GM12865 (cell line): ENCODE data around the gene FAT2.

Source experiments
- DNase-seq: peaks from one replicate; pipeline ENCODE4 v3.0.0; 2010; ENCODE audit warnings: low read depth
- H3K4me3 ChIP-seq: 2 replicates; pipeline ENCODE4 v1.5.1; 2011; ENCODE audit warnings: mild to moderate bottlenecking, low read depth, low read length, control low read depth
- CTCF ChIP-seq: IDR thresholded peaks from 2 replicates; pipeline ENCODE4 v1.5.1; 2011; ENCODE audit warnings: low read length, control low read depth, low read depth, inconsistent platforms; ENCODE audit not compliant: insufficient read depth; ENCODE audit errors: missing control alignments

FAT2 gene

GRCh38 chr5:151615431-151615830 is 24.3 kb upstream of the FAT2 start:
- no peak for TF ChIP-seq CTCF
- H3K4me3 ChIP-seq: no peak overlapping the region
- DNase-seq: peak; percentile 49

- DNase-seq: no peak
- no peak overlapping the region for H3K4me3 ChIP-seq
- no peak for TF ChIP-seq CTCF
These were observed 23.4 kb upstream of the FAT2 start for GRCh38 chr5:151614565-151614964.

GRCh38 chr5:151612689-151613427 is 21.7 kb upstream of the FAT2 start:
- peak; percentile 75 for DNase-seq
- no peak for TF ChIP-seq CTCF
- H3K4me3 ChIP-seq: no peak overlapping the region

GRCh38 chr5:151611127-151611775 is 20.1 kb upstream of the FAT2 start:
- TF ChIP-seq CTCF: no peak
- DNase-seq: no peak
- H3K4me3 ChIP-seq: no peak overlapping the region

- DNase-seq: no peak
- TF ChIP-seq CTCF: no peak
- H3K4me3 ChIP-seq: no peak overlapping the region
These were observed 17.4 kb upstream of the FAT2 start for GRCh38 chr5:151608522-151608921.

GRCh38 chr5:151607304-151607703 is 16.2 kb upstream of the FAT2 start:
- H3K4me3 ChIP-seq: no peak overlapping the region
- DNase-seq: no peak
- no peak for TF ChIP-seq CTCF
